Raji (cell line): ENCODE measurements around the gene NDNF.

Experiments
- POLR2A ChIP-seq: IDR thresholded peaks from 2 replicates; pipeline ENCODE4 v1.6.1; 2011; ENCODE audit warnings: low read depth, low read length, control low read depth; ENCODE audit not compliant: insufficient read depth

Gene NDNF

DNA sequence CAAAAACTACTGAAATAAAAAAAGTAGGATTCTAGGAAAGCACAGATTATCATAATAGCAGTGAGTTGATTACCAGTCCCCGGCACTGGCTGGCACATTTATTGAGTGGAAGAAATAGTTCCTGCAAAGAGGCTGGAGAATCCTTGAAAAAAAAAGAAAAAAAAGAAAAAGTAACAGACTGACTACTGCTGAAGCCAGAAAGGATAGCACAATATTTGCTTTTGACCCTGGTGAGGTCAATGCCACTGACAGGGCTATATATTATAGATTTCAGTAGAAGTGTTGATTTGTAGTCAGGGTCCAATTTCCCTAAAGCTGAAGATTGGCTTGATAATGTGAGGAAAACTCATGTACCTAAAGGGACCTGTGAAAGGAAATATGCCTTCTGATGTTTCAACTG is 64.7 kb downstream of the NDNF start:
- no peak for TF ChIP-seq POLR2A

GRCh38 chr4:121003863-121004262 is 68.5 kb downstream of the NDNF start:
- no peak for TF ChIP-seq POLR2A

DNA sequence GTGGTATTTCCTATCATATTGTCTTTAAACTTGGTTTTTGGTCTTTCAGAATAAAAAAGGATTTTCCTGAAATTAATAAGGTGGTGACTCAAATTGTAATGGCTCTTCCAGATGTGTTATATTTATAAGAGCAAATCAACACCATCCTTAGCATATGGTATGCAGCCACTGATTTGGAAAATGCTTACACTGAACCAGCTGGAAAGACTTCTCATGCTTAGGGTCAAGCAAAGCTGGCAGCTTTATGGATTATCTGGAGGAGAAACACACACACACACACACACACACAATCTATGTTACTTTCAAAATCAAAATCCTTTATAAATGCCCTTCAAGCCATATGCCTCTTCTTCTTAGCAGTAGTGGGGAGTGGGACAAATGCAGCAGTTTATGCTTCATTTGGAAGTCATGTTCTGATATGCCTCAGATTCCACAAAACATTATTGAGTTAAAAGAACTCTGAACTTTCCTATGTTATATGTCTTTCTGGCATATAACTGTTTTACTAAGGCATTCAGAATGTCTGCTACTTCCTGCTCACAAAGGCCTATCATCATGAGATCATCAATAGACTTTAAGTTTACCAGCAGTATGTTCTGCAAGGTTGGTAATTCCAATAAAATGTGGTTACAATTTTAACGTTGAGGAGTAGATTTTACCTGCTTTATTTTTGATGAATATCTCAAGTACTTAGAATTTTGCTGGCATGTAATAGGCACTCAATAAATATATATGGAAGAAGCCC is 76.9 kb downstream of the NDNF start:
- TF ChIP-seq POLR2A, result no peak

- TF ChIP-seq POLR2A, result no peak
These were observed 77.8 kb downstream of the NDNF start for GRCh38 chr4:120994521-120994920.

GRCh38 chr4:120991885-120992284 is 80.5 kb downstream of the NDNF start:
- no peak for TF ChIP-seq POLR2A

- no peak for TF ChIP-seq POLR2A
These were observed 82.1 kb downstream of the NDNF start for GRCh38 chr4:120990246-120990645.
